ENCODE measurements around the gene ZNF735.
"Not testable (repeated sequence)": the region's sequence is repeated elsewhere in the genome, so short reads cannot be mapped to it uniquely, and the experiment has no call there.

GRCh38 chr7:64228174-64228573, 21.2 kb downstream of the ZNF735 start, which contains the start of gene ZNF679:
- not testable (repeated sequence) for TF ChIP-seq CTCF, POLR2A (IDR thresholded peaks at IDR 0.05)
